ENCODE results near the gene MIB2. TPM values are rescaled to one million over a fixed set of nuclear protein-coding genes. Genes with fewer than 3 reads are reported as not detected.
"Not testable (repeated sequence)": the region's sequence is repeated elsewhere in the genome, so short reads cannot be mapped to it uniquely, and the experiment has no call there.

Gene MIB2
- total RNA-seq, 2 experiments from 2014 or later = 31.1 to 36.1 TPM

DNA sequence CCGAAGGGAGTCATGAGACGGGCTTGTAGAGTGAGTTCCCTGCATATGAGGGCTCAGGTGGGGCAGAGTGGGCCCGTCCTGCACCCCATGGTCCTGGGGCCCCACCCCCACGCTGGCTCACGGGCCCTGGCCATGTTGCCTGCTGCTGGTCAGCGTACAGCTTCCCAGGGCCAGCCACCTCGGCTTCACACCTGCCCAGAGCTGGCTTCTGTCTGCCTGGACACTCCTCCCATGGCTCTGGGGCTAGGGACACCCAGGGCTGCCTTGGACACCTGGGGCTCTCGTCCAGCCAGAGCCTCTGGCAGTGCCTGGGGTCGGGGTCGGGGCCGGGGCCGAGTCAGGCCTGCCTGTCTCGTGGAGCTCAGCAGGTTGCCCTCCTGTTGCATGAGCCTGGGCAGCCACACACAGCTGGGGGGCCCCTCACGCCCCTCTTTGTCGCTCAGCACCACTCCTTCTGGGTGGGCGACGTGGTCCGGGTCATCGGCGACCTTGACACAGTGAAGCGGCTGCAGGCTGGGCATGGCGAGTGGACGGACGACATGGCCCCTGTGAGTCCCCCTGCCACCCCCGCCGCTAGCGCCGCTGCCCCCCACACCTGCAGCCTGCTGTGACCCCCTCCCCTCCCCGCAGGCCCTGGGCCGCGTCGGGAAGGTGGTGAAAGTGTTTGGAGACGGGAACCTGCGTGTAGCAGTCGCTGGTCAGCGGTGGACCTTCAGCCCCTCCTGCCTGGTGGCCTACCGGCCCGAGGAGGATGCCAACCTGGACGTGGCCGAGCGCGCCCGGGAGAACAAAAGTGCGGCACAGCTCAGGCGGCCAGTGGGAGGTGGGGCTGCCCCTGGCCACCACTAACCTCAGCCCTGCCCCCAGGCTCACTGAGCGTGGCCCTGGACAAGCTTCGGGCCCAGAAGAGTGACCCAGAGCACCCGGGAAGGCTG lies 11.2 kb downstream of the MIB2 start:
- no peak for DNase-seq
- ChIA-PET POLR2A (no interaction called here), CTCF (no interaction called here)
- Mint-ChIP-seq H3K9me3 (no peaks in the 10 kb centered on the region), H3K4me3 (no peak overlapping the region), H3K27me3 (peaks cover 3% of the 10 kb centered on the region), H3K4me1 (ENCODE audit: low read depth) (peaks cover 6% of the 10 kb centered on the region), H3K27ac (no peak overlapping the region), H3K36me3 (peaks cover 2% of the 10 kb centered on the region)
- intact Hi-C loops (cut with micrococcal nuclease) = no loop called here

DNA sequence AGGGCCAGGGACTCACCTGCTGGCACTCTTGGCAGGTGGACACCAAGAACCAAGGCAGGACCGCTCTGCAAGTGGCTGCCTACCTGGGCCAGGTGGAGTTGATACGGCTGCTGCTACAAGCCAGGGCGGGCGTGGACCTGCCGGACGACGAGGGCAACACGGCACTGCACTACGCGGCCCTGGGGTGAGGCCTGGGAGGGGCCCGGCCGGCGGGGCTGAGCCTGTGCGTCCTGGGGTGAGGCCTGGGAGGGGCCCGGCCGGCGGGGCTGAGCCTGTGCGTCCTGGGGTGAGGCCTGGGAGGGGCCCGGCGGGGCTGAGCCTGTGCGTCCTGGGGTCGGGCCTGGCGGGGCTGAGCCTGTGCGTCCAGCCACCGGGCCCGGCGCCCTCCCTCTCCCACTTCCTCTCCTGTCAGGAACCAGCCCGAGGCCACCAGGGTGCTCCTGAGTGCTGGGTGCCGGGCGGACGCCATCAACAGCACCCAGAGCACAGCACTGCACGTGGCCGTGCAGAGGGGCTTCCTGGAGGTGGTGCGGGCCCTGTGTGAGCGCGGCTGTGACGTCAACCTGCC lies 12.0 kb downstream of the MIB2 start:
- no peak for DNase-seq
- H3K4me1 Mint-ChIP-seq (ENCODE audit: low read depth) = peaks cover 7% of the 10 kb centered on the region
- H3K9me3 Mint-ChIP-seq = no peaks in the 10 kb centered on the region
- no peak overlapping the region for H3K4me3 Mint-ChIP-seq
- H3K27ac Mint-ChIP-seq = no peak overlapping the region
- ChIA-PET CTCF (no interaction called here), POLR2A (no interaction called here)
- intact Hi-C loops (cut with micrococcal nuclease) = no loop called here
- peaks cover 2% of the 10 kb centered on the region for H3K36me3 Mint-ChIP-seq
- peaks cover 4% of the 10 kb centered on the region for H3K27me3 Mint-ChIP-seq

DNA sequence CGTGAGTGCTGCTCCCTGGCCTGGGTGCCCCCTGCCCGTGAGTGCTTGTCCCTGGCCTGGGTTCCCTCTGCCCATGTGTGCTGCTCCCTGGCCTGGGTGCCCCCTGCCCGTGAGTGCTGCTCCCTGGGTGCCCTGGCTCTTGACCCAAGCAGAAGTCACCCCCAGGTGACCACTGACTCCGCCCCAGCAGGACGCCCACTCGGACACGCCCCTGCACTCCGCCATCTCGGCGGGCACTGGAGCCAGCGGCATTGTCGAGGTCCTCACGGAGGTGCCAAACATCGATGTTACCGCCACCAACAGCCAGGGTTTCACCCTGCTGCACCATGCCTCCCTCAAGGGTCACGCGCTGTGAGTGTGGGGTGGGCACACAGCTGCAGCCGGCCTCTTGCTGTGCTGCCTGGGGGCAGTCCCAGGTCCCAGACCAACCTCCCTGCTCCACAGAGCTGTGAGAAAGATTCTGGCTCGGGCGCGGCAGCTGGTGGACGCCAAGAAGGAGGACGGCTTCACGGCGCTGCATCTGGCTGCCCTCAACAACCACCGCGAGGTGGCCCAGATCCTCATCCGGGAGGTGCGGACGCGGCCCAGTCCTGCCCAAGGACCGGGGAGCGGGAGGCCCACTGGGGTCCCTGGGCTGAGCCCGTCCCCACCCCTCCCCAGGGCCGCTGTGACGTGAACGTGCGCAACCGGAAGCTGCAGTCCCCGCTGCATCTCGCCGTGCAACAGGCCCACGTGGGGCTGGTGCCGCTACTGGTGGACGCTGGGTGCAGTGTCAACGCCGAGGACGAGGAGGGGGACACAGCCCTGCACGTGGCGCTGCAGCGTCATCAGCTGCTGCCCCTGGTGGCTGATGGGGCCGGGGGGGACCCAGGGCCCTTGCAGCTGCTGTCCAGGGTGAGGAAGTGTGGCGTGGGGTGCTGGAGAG lies 12.8 kb downstream of the MIB2 start:
- peaks cover 7% of the 10 kb centered on the region for H3K4me1 Mint-ChIP-seq (ENCODE audit: low read depth)
- POLR2A ChIA-PET = interaction anchor here (0.8 kb wide), 1 partner anchor 10 kb away, joined by 3 read pairs; no protein-coding TSS in a partner anchor
- peaks cover 4% of the 10 kb centered on the region for H3K27me3 Mint-ChIP-seq
- no peaks in the 10 kb centered on the region for H3K9me3 Mint-ChIP-seq
- CTCF ChIA-PET = interaction anchor here (1.7 kb wide), 1 partner anchor 13 kb away, joined by 4 read pairs; the partner anchor contains the start of gene MIB2
- no peak for DNase-seq
- intact Hi-C loops (cut with micrococcal nuclease) = no loop called here
- H3K27ac Mint-ChIP-seq = no peak overlapping the region
- H3K4me3 Mint-ChIP-seq = peak overlapping the region; percentile 32
- H3K36me3 Mint-ChIP-seq = peaks cover 2% of the 10 kb centered on the region

DNA sequence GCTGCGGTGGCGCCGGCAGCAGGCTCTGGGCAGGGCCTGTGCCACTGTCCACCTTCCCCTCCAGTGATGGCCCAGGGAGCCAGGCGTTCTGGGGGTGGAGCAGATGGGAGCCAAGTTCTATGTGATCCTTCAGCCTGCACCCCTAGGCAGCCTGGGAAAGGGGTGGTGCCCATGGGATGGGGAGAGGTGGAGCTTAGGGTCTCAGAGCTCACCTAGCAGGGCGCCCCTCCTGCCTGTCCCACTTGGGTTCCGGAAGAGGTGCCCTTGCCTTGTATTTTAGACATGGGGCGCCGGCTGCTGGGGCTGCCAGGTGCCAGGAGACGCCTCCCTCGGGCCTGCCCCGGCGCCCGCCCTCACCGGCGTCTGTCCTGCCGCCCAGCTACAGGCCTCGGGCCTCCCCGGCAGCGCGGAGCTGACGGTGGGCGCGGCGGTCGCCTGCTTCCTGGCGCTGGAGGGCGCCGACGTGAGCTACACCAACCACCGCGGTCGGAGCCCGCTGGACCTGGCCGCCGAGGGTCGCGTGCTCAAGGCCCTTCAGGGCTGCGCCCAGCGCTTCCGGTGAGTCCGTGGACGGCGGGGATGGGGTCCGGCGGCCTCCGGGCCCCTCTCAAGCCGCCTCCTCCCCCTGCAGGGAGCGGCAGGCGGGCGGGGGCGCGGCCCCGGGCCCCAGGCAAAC lies 13.6 kb downstream of the MIB2 start:
- peaks cover 4% of the 10 kb centered on the region for H3K27me3 Mint-ChIP-seq
- no peak overlapping the region for H3K27ac Mint-ChIP-seq
- no peaks in the 10 kb centered on the region for H3K9me3 Mint-ChIP-seq
- peaks cover 7% of the 10 kb centered on the region for H3K4me1 Mint-ChIP-seq (ENCODE audit: low read depth)
- H3K36me3 Mint-ChIP-seq = peaks cover 2% of the 10 kb centered on the region
- ChIA-PET POLR2A (interaction anchor here (0.8 to 0.9 kb wide), 2 partner anchors 11 to 13 kb away, joined by 3 read pairs; partner anchors contain the start of gene MIB2), CTCF (interaction anchor here (1.7 kb wide), 1 partner anchor 13 kb away, joined by 4 read pairs; the partner anchor contains the start of gene MIB2)
- intact Hi-C loops (cut with micrococcal nuclease) = no loop called here
- H3K4me3 Mint-ChIP-seq = peak overlapping the region; percentile 32
- peak; percentile 64 for DNase-seq

DNA sequence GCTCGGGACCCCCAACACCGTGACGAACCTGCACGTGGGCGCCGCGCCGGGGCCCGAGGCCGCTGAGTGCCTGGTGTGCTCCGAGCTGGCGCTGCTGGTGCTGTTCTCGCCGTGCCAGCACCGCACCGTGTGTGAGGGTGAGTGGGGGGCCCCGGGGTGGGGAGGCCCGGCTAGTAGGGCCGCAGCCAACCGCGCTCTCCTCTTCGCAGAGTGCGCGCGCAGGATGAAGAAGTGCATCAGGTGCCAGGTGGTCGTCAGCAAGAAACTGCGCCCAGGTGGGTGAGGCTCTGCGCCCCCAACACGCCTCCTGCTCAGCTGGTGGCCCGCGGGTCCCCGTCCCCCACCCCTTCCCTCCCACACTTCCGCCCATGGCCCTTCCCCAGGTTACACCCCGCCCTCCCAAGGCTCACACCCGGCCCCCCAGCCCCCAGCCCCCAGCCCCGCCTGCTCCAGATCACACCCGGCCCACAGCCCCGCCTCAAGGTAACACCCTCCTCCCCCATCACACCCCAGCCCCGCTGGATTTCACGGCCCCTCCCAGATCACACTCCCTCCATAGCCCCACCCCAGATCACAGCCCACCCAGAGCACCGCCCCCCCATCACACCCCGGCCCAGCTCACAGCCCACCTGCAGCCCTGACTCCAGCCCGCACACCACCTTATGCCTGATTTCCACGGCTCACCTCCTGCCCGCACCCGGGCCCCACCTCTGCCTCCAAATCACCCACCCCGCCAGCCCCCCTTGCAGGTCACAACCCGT lies 14.3 kb downstream of the MIB2 start:
- Mint-ChIP-seq H3K4me3 (peak overlapping the region; percentile 46), H3K4me1 (ENCODE audit: low read depth) (peaks cover 7% of the 10 kb centered on the region), H3K36me3 (peaks cover 2% of the 10 kb centered on the region), H3K27ac (peak overlapping the region; percentile 23), H3K27me3 (peaks cover 4% of the 10 kb centered on the region), H3K9me3 (no peaks in the 10 kb centered on the region)
- DNase-seq = peak; percentile 69
- ChIA-PET CTCF (interaction anchor here (1.7 to 1.8 kb wide), 2 partner anchors 14 to 16 kb away, joined by 4 to 13 read pairs; partner anchors contain the start of gene MIB2), POLR2A (interaction anchor here (0.9 kb wide), 1 partner anchor 14 kb away, joined by 3 read pairs; the partner anchor contains the start of gene MIB2)
- intact Hi-C loops (cut with micrococcal nuclease) = loop anchor here (2.0 kb wide), 1 partner anchor 15 kb away; the partner anchor contains the start of gene MIB2

DNA sequence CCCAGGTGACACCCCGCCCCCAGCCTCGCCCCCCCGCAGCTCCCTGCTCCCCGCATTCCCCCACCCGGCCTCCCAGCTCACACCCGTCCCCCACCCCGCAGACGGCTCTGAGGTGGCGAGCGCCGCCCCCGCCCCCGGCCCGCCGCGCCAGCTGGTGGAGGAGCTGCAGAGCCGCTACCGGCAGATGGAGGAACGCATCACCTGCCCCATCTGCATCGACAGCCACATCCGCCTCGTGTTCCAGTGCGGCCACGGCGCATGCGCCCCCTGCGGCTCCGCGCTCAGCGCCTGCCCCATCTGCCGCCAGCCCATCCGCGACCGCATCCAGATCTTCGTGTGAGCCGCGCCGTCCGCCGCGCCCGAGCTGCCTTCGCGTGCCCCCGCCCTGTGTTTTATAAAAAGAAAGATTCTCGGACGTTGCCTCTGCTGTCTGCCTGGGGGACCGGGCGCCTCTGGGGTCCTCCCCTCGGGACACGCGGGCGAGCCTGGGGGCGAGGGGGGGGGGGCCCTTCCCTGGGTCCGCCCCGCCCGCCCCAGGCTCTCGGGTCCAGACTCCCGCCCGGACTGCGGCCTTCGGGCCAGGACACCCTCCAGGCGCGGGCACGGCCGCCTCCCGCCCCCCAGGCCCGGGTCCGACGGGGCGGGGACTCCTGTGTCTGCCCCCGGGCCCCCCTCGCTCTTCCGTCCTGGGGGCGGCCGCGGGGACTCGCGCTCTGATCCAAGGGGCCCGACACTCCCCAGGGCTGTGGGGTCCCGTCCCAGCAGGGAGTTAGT lies 15.1 kb downstream of the MIB2 start:
- intact Hi-C loops (cut with micrococcal nuclease) = loop anchor here (2.0 kb wide), 1 partner anchor 16 kb away; the partner anchor contains the start of gene MIB2

DNA sequence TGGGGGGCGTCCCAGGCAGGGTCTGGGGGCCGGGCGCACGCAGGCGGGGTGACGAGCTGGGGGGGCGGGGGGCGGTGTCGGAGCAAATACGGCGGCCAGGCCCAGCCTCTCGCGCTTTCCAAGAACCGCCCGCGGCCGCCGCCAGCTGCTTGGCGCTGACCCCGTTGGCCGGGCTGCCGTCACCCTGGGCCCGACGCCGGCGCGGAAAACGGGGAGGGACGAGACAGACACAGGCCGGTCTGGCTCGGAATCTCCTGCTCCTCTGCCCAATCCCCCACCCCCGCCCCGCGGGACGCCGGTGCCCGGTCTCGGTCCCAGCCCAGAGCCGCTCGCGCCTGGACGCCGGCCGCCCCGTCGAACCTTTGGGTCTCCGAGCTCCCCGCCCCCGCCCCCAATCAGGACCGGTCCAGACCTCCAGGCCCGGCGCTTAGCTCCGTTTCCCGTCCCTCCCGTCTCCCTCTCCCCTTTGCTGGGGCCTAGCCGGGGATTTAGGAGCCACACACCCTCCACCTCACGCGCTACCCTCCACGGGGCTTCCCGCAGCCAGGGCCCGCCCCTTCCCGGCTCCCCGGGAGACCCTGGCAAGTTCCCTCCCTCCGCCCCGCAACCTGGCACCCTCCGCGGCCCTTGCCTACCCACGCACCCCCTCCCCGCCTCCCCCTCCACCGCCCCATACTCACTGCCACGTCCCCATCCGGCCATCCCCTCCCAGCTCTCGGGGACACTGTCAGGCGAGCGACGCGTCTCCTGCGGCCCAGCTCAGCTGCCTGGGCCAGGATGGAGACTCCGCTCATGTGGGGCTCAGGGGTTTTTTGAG lies 15.9 kb downstream of the MIB2 start:
- Mint-ChIP-seq H3K27me3 (peaks cover 4% of the 10 kb centered on the region), H3K4me3 (no peak overlapping the region), H3K4me1 (ENCODE audit: low read depth) (peaks cover 7% of the 10 kb centered on the region), H3K9me3 (no peaks in the 10 kb centered on the region), H3K27ac (no peak overlapping the region), H3K36me3 (peaks cover 2% of the 10 kb centered on the region)
- intact Hi-C loops (cut with micrococcal nuclease) = loop anchor here (2.0 kb wide), 1 partner anchor 16 kb away; the partner anchor contains the start of gene MIB2
- ChIA-PET CTCF (interaction anchor here (0.7 to 1.8 kb wide), 2 partner anchors 17 to 37 kb away, joined by 4 to 13 read pairs; no protein-coding TSS in a partner anchor), POLR2A (interaction anchor here (1.1 to 1.3 kb wide), 3 partner anchors 11 to 17 kb away, joined by 3 read pairs; partner anchors contain the start of gene MIB2)
- no peak for DNase-seq

More for the DNA sequence above, 15.1 kb downstream of the MIB2 start:
- ChIA-PET CTCF (interaction anchor here (1.8 kb wide), 1 partner anchor 16 kb away, joined by 13 read pairs; no protein-coding TSS in a partner anchor), POLR2A (interaction anchor here (0.9 to 1.3 kb wide), 4 partner anchors 10 to 16 kb away, joined by 3 read pairs; partner anchors contain the start of gene MIB2)
- H3K9me3 Mint-ChIP-seq = no peaks in the 10 kb centered on the region
- DNase-seq = peak; percentile 96
- H3K36me3 Mint-ChIP-seq = peaks cover 2% of the 10 kb centered on the region
- peaks cover 4% of the 10 kb centered on the region for H3K27me3 Mint-ChIP-seq
- H3K27ac Mint-ChIP-seq = peak overlapping the region; percentile 81
- H3K4me3 Mint-ChIP-seq = peak overlapping the region; percentile 74
- peaks cover 7% of the 10 kb centered on the region for H3K4me1 Mint-ChIP-seq (ENCODE audit: low read depth)

DNA sequence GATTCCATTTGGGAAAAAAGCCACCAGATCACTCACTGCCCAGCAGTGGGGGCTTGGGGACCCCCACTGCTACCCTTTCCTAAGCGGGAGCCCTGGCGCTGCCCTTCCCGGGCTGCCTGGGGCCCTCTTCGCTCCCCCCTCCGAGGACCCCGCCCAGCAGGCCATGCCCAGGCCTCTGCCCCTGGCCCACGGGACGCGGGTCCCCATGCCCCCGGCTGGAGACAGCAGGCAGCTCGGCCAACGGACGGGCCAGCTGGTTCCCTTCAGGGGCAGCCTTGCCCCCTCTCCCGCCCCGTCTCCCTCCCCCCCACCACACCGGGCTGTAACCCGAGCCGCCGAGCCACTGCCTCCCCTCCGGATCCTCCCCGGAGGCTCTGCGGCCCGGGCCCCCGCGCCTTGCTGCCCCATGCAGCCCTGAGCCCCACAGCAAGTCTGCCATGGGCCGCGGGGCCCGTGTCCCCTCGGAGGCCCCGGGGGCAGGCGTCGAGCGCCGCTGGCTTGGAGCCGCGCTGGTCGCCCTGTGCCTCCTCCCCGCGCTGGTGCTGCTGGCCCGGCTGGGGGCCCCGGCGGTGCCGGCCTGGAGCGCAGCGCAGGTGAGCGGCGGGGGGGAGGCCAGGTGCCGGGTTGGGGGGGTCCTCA lies 16.6 kb downstream of the MIB2 start, which contains the start of gene MMP23B:
Gene MMP23B (plus strand): TSS at position 392 of the 639 bp plus-strand sequence. CDS start 46 bp downstream, at position 438.
- intact Hi-C loops (cut with micrococcal nuclease) = loop anchor here (2.0 kb wide), 1 partner anchor 17 kb away; the partner anchor contains the start of gene MIB2
- no peak for DNase-seq
- Mint-ChIP-seq H3K27ac (no peak within 1 kb of the TSS), H3K27me3 (peaks cover 4% of the 10 kb centered on the region), H3K4me3 (no peak within 1 kb of the TSS), H3K9me3 (no peaks in the 10 kb centered on the region), H3K36me3 (peaks cover 2% of the 10 kb centered on the region), H3K4me1 (ENCODE audit: low read depth) (peaks cover 7% of the 10 kb centered on the region)
- POLR2A ChIA-PET = no interaction called here
- CTCF ChIA-PET = interaction anchor here (0.5 kb wide), 1 partner anchor 18 kb away, joined by 3 read pairs; no protein-coding TSS in a partner anchor

DNA sequence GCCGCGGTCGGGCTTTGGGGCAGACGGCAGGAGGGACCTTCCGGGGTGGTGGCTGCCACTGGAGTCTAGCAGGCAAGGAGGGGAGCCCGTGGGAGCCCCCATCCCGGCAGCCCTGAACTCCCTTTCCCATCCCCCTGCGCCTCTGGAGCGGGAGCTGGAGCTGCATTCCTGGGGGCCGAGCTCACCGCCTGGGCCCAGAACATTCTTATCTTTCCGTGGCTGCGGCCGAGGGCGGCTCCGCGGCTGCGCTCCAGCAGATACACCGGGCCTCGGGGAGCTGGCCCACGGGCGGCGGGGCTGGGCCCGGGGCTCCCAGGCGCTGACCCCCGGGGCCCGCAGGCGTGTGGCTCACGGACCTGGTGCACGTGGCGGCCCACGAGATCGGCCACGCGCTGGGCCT lies 18.1 kb downstream of the MIB2 start:
- H3K4me3 Mint-ChIP-seq; intact Hi-C loops (cut with micrococcal nuclease); POLR2A ChIA-PET; H3K4me1 Mint-ChIP-seq (ENCODE audit: low read depth); H3K27me3 Mint-ChIP-seq; H3K36me3 Mint-ChIP-seq; DNase-seq; H3K9me3 Mint-ChIP-seq; H3K27ac Mint-ChIP-seq; CTCF ChIA-PET: not testable (repeated sequence)

Data from activated CD4-positive, alpha-beta memory T cell treated with anti-CD3 and anti-CD28 coated beads for 36 hours (primary cell).